PC-3 (cell line): Measurements from ENCODE around the gene ADAM15. TPM values are rescaled to one million over a fixed set of nuclear protein-coding genes. Genes with fewer than 3 reads are reported as not detected.

ENCODE experiments used
- ATAC-seq: fragments of 200-7000 bp; cut with Tn5 transposase; 2 replicates; pipeline ENCODE4 v1.9.1; 2020; ENCODE audit warnings: mild to moderate bottlenecking, moderate library complexity
- BruUV-seq: library from RNA; stranded (reverse); fragments of 400-500 nt; replicated peaks from 2 replicates; lab custom pipeline; 2021; lab: Mats Ljungman, UMichigan
- CTCF ChIA-PET: fragments of 300-600 bp; sonication (Branson Sonifier 250); formaldehyde crosslinking; loops from one replicate; lab custom pipeline; 2022; ENCODE audit warnings: antibody characterized with exemption; lab: Charles Lee
- POLR2A ChIA-PET: fragments of 300-600 bp; sonication (Branson Sonifier 250); formaldehyde crosslinking; loops from one replicate; lab custom pipeline; 2022; ENCODE audit warnings: antibody characterized with exemption; ENCODE audit not compliant: unreplicated experiment; lab: Charles Lee
- DNase-seq: peaks from one replicate; pipeline ENCODE4 v3.0.0-alpha.2; 2015
- H2AFZ ChIP-seq: fragments of 300-600 bp; sonication (generic); 2 replicates; pipeline ENCODE4 v1.6.0; 2016; ENCODE audit warnings: antibody characterized with exemption, low read length
- H3F3A ChIP-seq: fragments of 300-600 bp; sonication (generic); one replicate; pipeline ENCODE4 v1.6.0; 2017; ENCODE audit warnings: antibody characterized with exemption, low read length, control low read depth, mild to moderate bottlenecking; ENCODE audit not compliant: unreplicated experiment
- H3K27ac ChIP-seq: fragments of 300-600 bp; sonication (generic); 2 replicates; pipeline ENCODE4 v1.5.1; 2016; ENCODE audit warnings: mild to moderate bottlenecking, low read length
- H3K27me3 ChIP-seq: fragments of 300-600 bp; sonication (generic); 2 replicates; pipeline ENCODE4 v1.6.1; 2016; ENCODE audit warnings: low read length, mixed read lengths
- H3K36me3 ChIP-seq: fragments of 300-600 bp; sonication (generic); 2 replicates; pipeline ENCODE4 v1.6.1; 2016; ENCODE audit warnings: low read depth, mixed run types, low read length, mixed read lengths
- H3K4me1 ChIP-seq: fragments of 300-600 bp; sonication (generic); 2 replicates; pipeline ENCODE4 v1.5.1; 2016; ENCODE audit warnings: low read length; ENCODE audit not compliant: insufficient read depth
- H3K4me2 ChIP-seq: fragments of 300-600 bp; sonication (generic); 2 replicates; pipeline ENCODE4 v1.6.0; 2016; ENCODE audit warnings: low read length
- H3K4me3 ChIP-seq: fragments of 300-600 bp; sonication (generic); 2 replicates; pipeline ENCODE4 v1.5.1; 2016; ENCODE audit warnings: mild to moderate bottlenecking, low read length, mixed read lengths
- H3K79me2 ChIP-seq: fragments of 300-600 bp; sonication (generic); 2 replicates; pipeline ENCODE4 v1.6.1; 2017; ENCODE audit warnings: low read length, mixed read lengths
- H3K9ac ChIP-seq: fragments of 300-600 bp; sonication (generic); 2 replicates; pipeline ENCODE4 v1.6.0; 2016; ENCODE audit warnings: mild to moderate bottlenecking, low read length
- H3K9me2 ChIP-seq: fragments of 300-600 bp; sonication (generic); replicated peaks from 2 replicates; pipeline ENCODE4 v1.6.1; 2016; ENCODE audit warnings: mixed run types, low read length, mixed read lengths
- H3K9me3 ChIP-seq: fragments of 300-600 bp; sonication (generic); 2 replicates; pipeline ENCODE4 v1.6.1; 2016; ENCODE audit warnings: low read length, mixed read lengths
- H4K20me1 ChIP-seq: fragments of 300-600 bp; sonication (generic); 2 replicates; pipeline ENCODE4 v1.6.1; 2016; ENCODE audit warnings: low read length, mixed read lengths
- EZH2 ChIP-seq: fragments of 300-600 bp; sonication (generic); IDR thresholded peaks from one replicate; pipeline ENCODE4 v1.6.1; 2017; ENCODE audit warnings: antibody characterized with exemption, mild to moderate bottlenecking, low read length; ENCODE audit not compliant: unreplicated experiment
- EZH2phosphoT487 ChIP-seq: fragments of 300-600 bp; sonication (generic); IDR thresholded peaks from 2 replicates; pipeline ENCODE4 v1.6.1; 2018; ENCODE audit warnings: mild to moderate bottlenecking, antibody characterized with exemption, low read length, borderline replicate concordance
- intact Hi-C: fragments of 100-400 bp; cut with micrococcal nuclease; formaldehyde crosslinking; loops from 2 replicates; pipeline ENCODE4 v1.9.0; 2023
- total RNA-seq: library from RNA; depleted of rRNA; stranded (reverse); fragments of >200 nt; gene quantifications from 2 replicates; pipeline ENCODE4 v1.2.3, GENCODE V29; 2014
- TF ChIP-seq, protein P1 (sequence below): fragments of 300-600 bp; sonication (generic); conservative IDR thresholded peaks from 2 replicates; pipeline ENCODE4 v1.5.1; 2017; ENCODE audit warnings: antibody characterized with exemption, low read depth, mild to moderate bottlenecking, low read length

Gene ADAM15
- total RNA-seq, 1 experiment from 2014 or later = 334 TPM

GRCh38 chr1:155079210-155079486 lies 28.0 kb downstream of the ADAM15 start:
- no peaks in the 10 kb centered on the region for H3F3A ChIP-seq
- H3K9me3 ChIP-seq = no peaks in the 10 kb centered on the region
- TF ChIP-seq EZH2 = peak; percentile 82
- TF ChIP-seq, protein P1, sequence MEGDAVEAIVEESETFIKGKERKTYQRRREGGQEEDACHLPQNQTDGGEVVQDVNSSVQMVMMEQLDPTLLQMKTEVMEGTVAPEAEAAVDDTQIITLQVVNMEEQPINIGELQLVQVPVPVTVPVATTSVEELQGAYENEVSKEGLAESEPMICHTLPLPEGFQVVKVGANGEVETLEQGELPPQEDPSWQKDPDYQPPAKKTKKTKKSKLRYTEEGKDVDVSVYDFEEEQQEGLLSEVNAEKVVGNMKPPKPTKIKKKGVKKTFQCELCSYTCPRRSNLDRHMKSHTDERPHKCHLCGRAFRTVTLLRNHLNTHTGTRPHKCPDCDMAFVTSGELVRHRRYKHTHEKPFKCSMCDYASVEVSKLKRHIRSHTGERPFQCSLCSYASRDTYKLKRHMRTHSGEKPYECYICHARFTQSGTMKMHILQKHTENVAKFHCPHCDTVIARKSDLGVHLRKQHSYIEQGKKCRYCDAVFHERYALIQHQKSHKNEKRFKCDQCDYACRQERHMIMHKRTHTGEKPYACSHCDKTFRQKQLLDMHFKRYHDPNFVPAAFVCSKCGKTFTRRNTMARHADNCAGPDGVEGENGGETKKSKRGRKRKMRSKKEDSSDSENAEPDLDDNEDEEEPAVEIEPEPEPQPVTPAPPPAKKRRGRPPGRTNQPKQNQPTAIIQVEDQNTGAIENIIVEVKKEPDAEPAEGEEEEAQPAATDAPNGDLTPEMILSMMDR = no peak
- H2AFZ ChIP-seq = peak overlapping the region; percentile 80
- ATAC-seq (no peak), DNase-seq (no peak)
- intact Hi-C loops = no loop called here
- no peaks in the 10 kb centered on the region for H4K20me1 ChIP-seq
- no peak overlapping the region for H3K27ac ChIP-seq
- no peaks in the 10 kb centered on the region for H3K9me2 ChIP-seq
- H3K4me2 ChIP-seq = peak overlapping the region; percentile 80
- H3K9ac ChIP-seq = no peak overlapping the region
- H3K36me3 ChIP-seq = no peaks in the 10 kb centered on the region
- peaks cover 44% of the 10 kb centered on the region for H3K27me3 ChIP-seq
- BruUV-seq = no TSS peak
- H3K4me1 ChIP-seq = peaks cover 62% of the 10 kb centered on the region
- no peaks in the 10 kb centered on the region for H3K79me2 ChIP-seq
- ChIA-PET POLR2A (no interaction called here), CTCF (interaction anchor here (0.6 to 1.0 kb wide), 2 partner anchors 17 to 35 kb away, joined by 3 read pairs; no protein-coding TSS in a partner anchor)
- H3K4me3 ChIP-seq = peak overlapping the region; percentile 71

GRCh38 chr1:155079487-155080311 lies 28.6 kb downstream of the ADAM15 start:
- Histone ChIP-seq H3K36me3 (no peaks in the 10 kb centered on the region), H3K27ac (no peak overlapping the region), H3K4me3 (peak overlapping the region; percentile 71), H3K4me2 (peak overlapping the region; percentile 80), H3K9me2 (no peaks in the 10 kb centered on the region), H3K9me3 (no peaks in the 10 kb centered on the region), H3K4me1 (peaks cover 66% of the 10 kb centered on the region), H3K27me3 (peaks cover 44% of the 10 kb centered on the region), H3F3A (no peaks in the 10 kb centered on the region), H3K79me2 (no peaks in the 10 kb centered on the region), H2AFZ (peak overlapping the region; percentile 80), H3K9ac (no peak overlapping the region), H4K20me1 (no peaks in the 10 kb centered on the region)
- no TSS peak for BruUV-seq
- CTCF ChIA-PET = no interaction called here
- TF ChIP-seq EZH2phosphoT487 = no peak; the same call in none of the 2 replicates
- POLR2A ChIA-PET = no interaction called here
- intact Hi-C loops = no loop called here
- no peak for DNase-seq
- no peak; the same call in 1 of the 2 replicates for ATAC-seq

- Histone ChIP-seq H3K79me2 (no peaks in the 10 kb centered on the region), H3K27ac (no peak overlapping the region), H3K9ac (no peak overlapping the region), H3F3A (no peaks in the 10 kb centered on the region), H3K36me3 (no peaks in the 10 kb centered on the region), H4K20me1 (no peaks in the 10 kb centered on the region), H2AFZ (peak overlapping the region; percentile 74), H3K4me1 (peaks cover 69% of the 10 kb centered on the region), H3K9me2 (no peaks in the 10 kb centered on the region), H3K9me3 (no peaks in the 10 kb centered on the region), H3K27me3 (peaks cover 44% of the 10 kb centered on the region), H3K4me2 (peak overlapping the region; percentile 80), H3K4me3 (peak overlapping the region; percentile 71)
- ATAC-seq (no peak), DNase-seq (peak; percentile 30)
- no TSS peak for BruUV-seq
- intact Hi-C loops = no loop called here
- TF ChIP-seq EZH2 (no peak), EZH2phosphoT487 (0 out of 2 replicates have a peak, but pooled peaks have one; percentile 28)
- TF ChIP-seq, protein P1 = no peak
- ChIA-PET POLR2A (no interaction called here), CTCF (no interaction called here)
Measured at GRCh38 chr1:155080312-155081228, 29.5 kb downstream of the ADAM15 start.
